Measurements from ENCODE around the gene CDHR5.

CDHR5 gene

DNA sequence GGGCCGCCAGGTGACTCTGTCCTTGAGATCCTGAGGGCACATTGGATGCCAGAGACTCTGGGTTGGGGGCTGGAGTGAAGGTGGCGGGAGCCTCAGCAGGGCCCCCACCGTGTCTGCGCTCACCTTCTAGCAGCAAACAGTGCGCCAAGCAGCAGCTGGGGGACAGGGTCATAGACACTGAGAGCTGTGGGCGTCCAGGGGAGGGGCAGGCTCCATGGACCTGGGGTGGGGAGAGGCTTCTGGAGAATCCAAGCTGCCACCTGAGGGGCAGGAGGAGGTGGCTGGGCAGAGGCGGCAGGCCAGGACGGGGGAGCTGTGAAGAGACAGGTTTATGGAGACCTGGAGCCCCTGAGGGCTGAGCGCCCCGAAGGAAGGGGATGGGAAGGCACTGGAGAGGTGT, 40.5 kb downstream of the CDHR5 start:
- no peaks in the 10 kb centered on the region for H3K9me2 ChIP-seq (replicated peaks; ENCODE audit: insufficient read depth, low read length)
- H3F3A ChIP-seq (ENCODE audit: insufficient read depth): no peaks in the 10 kb centered on the region
- H3K27me3 ChIP-seq (ENCODE audit: low read length): no peaks in the 10 kb centered on the region
- peaks cover 30% of the 10 kb centered on the region for H3K79me2 ChIP-seq (ENCODE audit: insufficient read depth, low read length)
- TF ChIP-seq EZH2phosphoT487 (conservative IDR thresholded peaks at IDR 0.05; ENCODE audit: low read length): no peak
- TF ChIP-seq, protein P1, sequence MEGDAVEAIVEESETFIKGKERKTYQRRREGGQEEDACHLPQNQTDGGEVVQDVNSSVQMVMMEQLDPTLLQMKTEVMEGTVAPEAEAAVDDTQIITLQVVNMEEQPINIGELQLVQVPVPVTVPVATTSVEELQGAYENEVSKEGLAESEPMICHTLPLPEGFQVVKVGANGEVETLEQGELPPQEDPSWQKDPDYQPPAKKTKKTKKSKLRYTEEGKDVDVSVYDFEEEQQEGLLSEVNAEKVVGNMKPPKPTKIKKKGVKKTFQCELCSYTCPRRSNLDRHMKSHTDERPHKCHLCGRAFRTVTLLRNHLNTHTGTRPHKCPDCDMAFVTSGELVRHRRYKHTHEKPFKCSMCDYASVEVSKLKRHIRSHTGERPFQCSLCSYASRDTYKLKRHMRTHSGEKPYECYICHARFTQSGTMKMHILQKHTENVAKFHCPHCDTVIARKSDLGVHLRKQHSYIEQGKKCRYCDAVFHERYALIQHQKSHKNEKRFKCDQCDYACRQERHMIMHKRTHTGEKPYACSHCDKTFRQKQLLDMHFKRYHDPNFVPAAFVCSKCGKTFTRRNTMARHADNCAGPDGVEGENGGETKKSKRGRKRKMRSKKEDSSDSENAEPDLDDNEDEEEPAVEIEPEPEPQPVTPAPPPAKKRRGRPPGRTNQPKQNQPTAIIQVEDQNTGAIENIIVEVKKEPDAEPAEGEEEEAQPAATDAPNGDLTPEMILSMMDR (IDR thresholded peaks at IDR 0.05; ENCODE audit: insufficient read depth, low read length, poor library complexity, severe bottlenecking): no peak
- no peak overlapping the region for H3K4me2 ChIP-seq (ENCODE audit: low read depth, low read length, poor library complexity, severe bottlenecking)
- peaks cover 11% of the 10 kb centered on the region; the same call in 1 of the 2 replicates for H4K20me1 ChIP-seq (ENCODE audit: low read depth, low read length)
- no peak overlapping the region for H3K4me3 ChIP-seq (ENCODE audit: insufficient read depth, low read length, poor library complexity, severe bottlenecking)
- no peak overlapping the region for H3K9ac ChIP-seq (ENCODE audit: low read length)
- no peaks in the 10 kb centered on the region for H3K9me3 ChIP-seq (ENCODE audit: insufficient read depth, low read length)
- H2AFZ ChIP-seq (ENCODE audit: low read depth, low read length, severe bottlenecking): no peak overlapping the region
- H3K36me3 ChIP-seq (ENCODE audit: low read length): 0 out of 2 replicates have a peak, but pooled peaks cover 5% of the 10 kb centered on the region
- H3K27ac ChIP-seq (ENCODE audit: low read depth, low read length): no peak overlapping the region

DNA sequence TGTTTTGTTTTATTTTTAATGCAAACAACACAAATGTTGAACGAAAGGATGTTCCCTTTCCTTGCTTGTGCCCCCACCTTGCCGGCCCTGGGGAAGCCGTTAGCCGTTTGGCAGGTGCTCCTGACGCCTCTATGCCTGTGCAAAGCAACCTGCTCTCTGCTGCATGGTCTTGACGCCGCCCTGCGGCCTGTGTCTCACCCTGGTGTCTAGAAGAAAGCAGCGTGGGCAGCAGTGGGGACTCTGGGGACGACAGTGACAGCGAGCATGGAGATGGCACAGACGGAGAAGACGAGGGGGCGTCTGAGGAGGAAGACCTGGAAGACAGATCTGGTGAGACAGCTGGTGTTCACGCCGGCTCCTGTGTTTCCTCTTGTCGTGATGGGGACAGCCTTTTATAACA, 43.0 kb downstream of the CDHR5 start:
- peaks cover 27% of the 10 kb centered on the region; the same call in 1 of the 2 replicates for H4K20me1 ChIP-seq (ENCODE audit: low read depth, low read length)
- no peaks in the 10 kb centered on the region for H3K9me3 ChIP-seq (ENCODE audit: insufficient read depth, low read length)
- no peaks in the 10 kb centered on the region for H3K36me3 ChIP-seq (ENCODE audit: low read length)

DNA sequence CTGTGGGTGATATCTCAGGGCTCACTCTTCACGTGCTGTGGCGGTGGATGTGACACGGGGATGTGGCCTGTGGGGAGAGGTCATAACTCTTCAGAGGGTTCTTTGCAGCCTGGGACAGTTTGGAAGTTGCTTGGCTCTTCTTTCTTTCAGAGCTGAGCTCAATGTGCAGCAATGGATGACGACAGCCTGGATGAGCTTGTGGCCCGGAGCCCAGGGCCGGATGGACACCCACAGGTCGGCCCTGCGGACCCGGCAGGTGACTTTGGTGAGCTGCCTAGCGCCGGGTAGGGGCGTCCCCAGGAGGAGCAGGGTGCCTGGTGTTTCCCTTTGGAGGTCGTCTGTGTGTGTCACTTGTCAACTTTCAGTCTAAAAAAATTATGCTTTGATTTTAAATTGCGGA, 43.4 kb downstream of the CDHR5 start:
- no peaks in the 10 kb centered on the region for H3K9me3 ChIP-seq (ENCODE audit: insufficient read depth, low read length)
- H3K27ac ChIP-seq (ENCODE audit: low read depth, low read length): no peak overlapping the region
- no peak overlapping the region for H2AFZ ChIP-seq (ENCODE audit: low read depth, low read length, severe bottlenecking)
- H4K20me1 ChIP-seq (ENCODE audit: low read depth, low read length): peaks cover 27% of the 10 kb centered on the region; the same call in 1 of the 2 replicates
- H3K36me3 ChIP-seq (ENCODE audit: low read length): no peaks in the 10 kb centered on the region
- no peaks in the 10 kb centered on the region for H3K9me2 ChIP-seq (replicated peaks; ENCODE audit: insufficient read depth, low read length)
- H3K4me2 ChIP-seq (ENCODE audit: low read depth, low read length, poor library complexity, severe bottlenecking): no peak overlapping the region
- H3K9ac ChIP-seq (ENCODE audit: low read length): no peak overlapping the region
- no peak overlapping the region for H3K4me3 ChIP-seq (ENCODE audit: insufficient read depth, low read length, poor library complexity, severe bottlenecking)
- H3K27me3 ChIP-seq (ENCODE audit: low read length): no peaks in the 10 kb centered on the region
- H3F3A ChIP-seq (ENCODE audit: insufficient read depth): no peaks in the 10 kb centered on the region
- H3K79me2 ChIP-seq (ENCODE audit: insufficient read depth, low read length): peaks cover 56% of the 10 kb centered on the region
- TF ChIP-seq, protein P1 (IDR thresholded peaks at IDR 0.05; ENCODE audit: insufficient read depth, low read length, poor library complexity, severe bottlenecking): no peak
- TF ChIP-seq EZH2phosphoT487 (conservative IDR thresholded peaks at IDR 0.05; ENCODE audit: low read length): no peak

More for the DNA sequence above, 43.0 kb downstream of the CDHR5 start:
- H3K4me3 ChIP-seq (ENCODE audit: insufficient read depth, low read length, poor library complexity, severe bottlenecking): no peak overlapping the region
- no peak for TF ChIP-seq EZH2phosphoT487 (conservative IDR thresholded peaks at IDR 0.05; ENCODE audit: low read length)
- TF ChIP-seq, protein P1 (IDR thresholded peaks at IDR 0.05; ENCODE audit: insufficient read depth, low read length, poor library complexity, severe bottlenecking): no peak
- no peak overlapping the region for H3K4me2 ChIP-seq (ENCODE audit: low read depth, low read length, poor library complexity, severe bottlenecking)
- no peak overlapping the region for H2AFZ ChIP-seq (ENCODE audit: low read depth, low read length, severe bottlenecking)
- H3K27ac ChIP-seq (ENCODE audit: low read depth, low read length): no peak overlapping the region
- no peak overlapping the region for H3K9ac ChIP-seq (ENCODE audit: low read length)
- no peaks in the 10 kb centered on the region for H3F3A ChIP-seq (ENCODE audit: insufficient read depth)
- peaks cover 56% of the 10 kb centered on the region for H3K79me2 ChIP-seq (ENCODE audit: insufficient read depth, low read length)
- no peaks in the 10 kb centered on the region for H3K9me2 ChIP-seq (replicated peaks; ENCODE audit: insufficient read depth, low read length)
- no peaks in the 10 kb centered on the region for H3K27me3 ChIP-seq (ENCODE audit: low read length)

Data from SU-DHL-6 (cell line).